ENCODE data around the gene SUSD2. TPM values are rescaled to one million over a fixed set of nuclear protein-coding genes. Genes with fewer than 3 reads are reported as not detected.
"Not testable (repeated sequence)": the region's sequence is repeated elsewhere in the genome, so short reads cannot be mapped to it uniquely, and the experiment has no call there.

The SUSD2 gene
- total RNA-seq, 1 donor from 2014 or later: 0.07 TPM

- DNase-seq (ENCODE audit: low read depth, low spot score): not testable (repeated sequence)
Observed at GRCh38 chr22:24213111-24213510, 31.8 kb downstream of the SUSD2 start.

GRCh38 chr22:24214467-24215285 lies 33.4 kb downstream of the SUSD2 start:
- no peak for DNase-seq (ENCODE audit: low read depth, low spot score)

GRCh38 chr22:24216541-24217209 lies 35.4 kb downstream of the SUSD2 start:
- no peak for DNase-seq (ENCODE audit: low read depth, low spot score)

- no peak for DNase-seq (ENCODE audit: low read depth, low spot score)
Observed at GRCh38 chr22:24217384-24217783, 36.1 kb downstream of the SUSD2 start.

GRCh38 chr22:24219750-24220149 lies 38.5 kb downstream of the SUSD2 start:
- DNase-seq (ENCODE audit: low read depth, low spot score): no peak

- no peak for DNase-seq (ENCODE audit: low read depth, low spot score)
Observed at GRCh38 chr22:24224468-24224867, 43.2 kb downstream of the SUSD2 start.

GRCh38 chr22:24225044-24225601 lies 43.8 kb downstream of the SUSD2 start:
- no peak for DNase-seq (ENCODE audit: low read depth, low spot score)

GRCh38 chr22:24225951-24226350 lies 44.7 kb downstream of the SUSD2 start:
- no peak for DNase-seq (ENCODE audit: low read depth, low spot score)

GRCh38 chr22:24230911-24231656 lies 49.8 kb downstream of the SUSD2 start:
- no peak for DNase-seq (ENCODE audit: low read depth, low spot score)

GRCh38 chr22:24231706-24232105 lies 50.4 kb downstream of the SUSD2 start:
- DNase-seq (ENCODE audit: low read depth, low spot score): no peak

GRCh38 chr22:24232124-24232523 lies 50.8 kb downstream of the SUSD2 start:
- no peak for DNase-seq (ENCODE audit: low read depth, low spot score)

- DNase-seq (ENCODE audit: low read depth, low spot score): no peak
Observed at GRCh38 chr22:24232725-24233124, 51.4 kb downstream of the SUSD2 start.

- DNase-seq (ENCODE audit: low read depth, low spot score): no peak
Observed at GRCh38 chr22:24233235-24233634, 51.9 kb downstream of the SUSD2 start.

GRCh38 chr22:24233816-24234215 lies 52.5 kb downstream of the SUSD2 start:
- DNase-seq (ENCODE audit: low read depth, low spot score): no peak

GRCh38 chr22:24235315-24235714 lies 54.0 kb downstream of the SUSD2 start:
- no peak for DNase-seq (ENCODE audit: low read depth, low spot score)

GRCh38 chr22:24236656-24237055 lies 55.4 kb downstream of the SUSD2 start:
- DNase-seq (ENCODE audit: low read depth, low spot score): no peak

GRCh38 chr22:24238101-24238694 lies 56.9 kb downstream of the SUSD2 start:
- DNase-seq (ENCODE audit: low read depth, low spot score): not testable (repeated sequence)

Data from pulmonary artery endothelial cell (primary cell).